ENCODE data around the gene PTGDR. TPM values are rescaled to one million over a fixed set of nuclear protein-coding genes. Genes with fewer than 3 reads are reported as not detected.

PTGDR gene
- total and polyA plus RNA-seq, 5 donors: 0.29 to 0.43 (median 0.42) TPM

Other genes starting within 250 kb of the PTGDR start
- gene NID2, start 198.6 kb upstream of the PTGDR start, total RNA-seq: 10 to 100 TPM; 22.5 to 38.1 (median 29.2) TPM
- gene NID2, start 198.6 kb upstream of the PTGDR start, polyA plus RNA-seq: 18.9 TPM
- 1 to 10 TPM in 2 of 4 donors, under 1 TPM in 2; 0.34 to 1.6 (median 1.1) TPM for gene PTGER2, start 46.6 kb downstream of the PTGDR start, total RNA-seq
- 0.32 TPM for gene PTGER2, start 46.6 kb downstream of the PTGDR start, polyA plus RNA-seq

All from right cardiac atrium (tissue), 5 donors.